Activated T-cell treated with anti-CD3 and anti-CD28 coated beads for 24 hours (primary cell): ENCODE results near the gene RXRA.

Experiments used
- DNase-seq: peaks from one replicate; pipeline ENCODE4 v3.0.0-alpha.2; 2020; ENCODE audit warnings: low read depth

Gene RXRA

DNA sequence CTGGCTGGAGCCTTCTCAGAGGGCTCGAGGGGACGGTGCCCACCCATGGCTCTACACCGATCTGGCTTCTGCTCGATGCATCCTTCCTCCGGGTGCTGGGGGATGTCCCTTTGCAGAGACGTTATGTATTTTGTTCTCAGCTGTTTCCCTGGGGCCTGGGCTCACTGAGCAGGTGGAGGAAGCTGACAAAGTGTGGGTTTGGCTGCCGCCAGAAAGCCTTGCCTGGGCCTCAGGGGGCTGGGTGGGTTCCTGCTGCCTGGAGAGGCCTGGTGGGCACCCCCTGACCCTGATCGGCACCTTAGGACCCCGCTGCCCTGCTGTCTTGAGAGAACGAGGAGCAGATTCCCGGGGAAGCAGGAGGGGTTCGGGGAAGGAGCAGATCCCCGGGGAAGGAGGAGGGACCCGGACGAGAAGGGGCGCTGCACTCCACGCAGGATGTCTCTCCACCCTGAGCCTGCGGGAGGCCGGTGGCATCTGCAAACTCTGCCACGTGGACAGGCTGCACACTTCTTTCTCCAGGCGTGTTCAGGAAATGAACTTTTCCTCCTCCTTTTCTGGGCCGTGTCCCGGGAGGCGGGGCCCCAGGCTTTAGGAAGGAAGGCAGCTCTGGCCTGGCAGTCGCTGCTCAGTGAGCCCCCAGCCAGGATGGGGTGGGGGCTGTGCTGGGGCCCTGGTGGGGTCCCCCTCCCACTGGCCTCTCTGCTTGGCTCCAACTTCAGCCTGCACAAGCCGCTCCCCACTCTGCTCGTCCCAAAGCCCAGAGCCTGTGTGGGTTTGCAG, 148.9 kb downstream of the RXRA start:
- no peak for DNase-seq

GRCh38 chr9:134476272-134476941, 150.2 kb downstream of the RXRA start:
- no peak for DNase-seq

- DNase-seq: no peak
These were observed 150.7 kb downstream of the RXRA start for GRCh38 chr9:134476942-134477335.

DNA sequence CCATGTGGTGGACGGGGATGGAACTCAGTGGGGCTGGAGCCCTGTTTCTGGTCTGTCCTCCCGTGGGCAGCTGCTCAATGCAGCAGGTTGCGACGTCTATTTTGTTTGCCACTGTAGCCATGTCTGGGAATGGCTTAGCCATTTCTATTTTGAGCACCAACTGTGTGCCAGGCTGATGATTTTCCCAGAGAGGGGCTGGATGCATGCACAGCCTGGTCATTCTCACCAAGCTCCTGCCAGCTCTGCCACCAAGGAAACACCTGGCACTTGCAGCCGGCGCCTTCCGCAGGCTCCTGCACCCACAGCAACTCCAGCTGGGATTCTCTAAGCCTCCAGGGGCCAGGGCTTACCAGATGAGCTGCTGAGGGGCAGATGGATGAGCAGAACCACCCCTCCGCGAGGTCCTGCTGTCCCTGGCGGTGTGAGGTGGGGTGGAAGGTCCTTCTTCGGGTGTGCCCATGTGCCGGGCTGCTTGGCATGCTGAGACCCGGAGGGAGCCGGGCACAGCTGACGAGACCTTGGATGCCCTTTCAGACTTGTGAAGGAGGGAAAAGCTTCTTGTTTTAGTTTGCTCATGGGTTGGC, 151.2 kb downstream of the RXRA start:
- no peak for DNase-seq

DNA sequence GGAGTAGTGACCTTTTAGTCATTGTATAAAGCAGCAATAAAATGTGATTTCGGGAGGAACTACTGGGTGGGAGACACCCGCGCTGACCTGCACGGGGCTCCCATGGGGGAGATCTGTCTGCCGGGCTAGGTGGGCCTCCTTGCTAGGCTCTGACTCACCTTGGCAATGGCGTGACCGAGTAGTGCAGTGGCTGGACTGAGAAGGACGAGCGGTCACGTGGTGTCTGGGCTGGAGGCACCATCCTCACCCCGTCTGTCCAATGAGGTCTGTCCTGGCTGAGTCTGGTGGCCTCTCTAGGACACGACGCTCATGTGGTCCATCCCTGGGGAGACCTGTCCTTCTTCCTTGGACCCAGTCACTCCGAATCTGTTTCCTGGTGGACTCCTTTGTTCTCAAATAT, 151.7 kb downstream of the RXRA start:
- no peak for DNase-seq

DNA sequence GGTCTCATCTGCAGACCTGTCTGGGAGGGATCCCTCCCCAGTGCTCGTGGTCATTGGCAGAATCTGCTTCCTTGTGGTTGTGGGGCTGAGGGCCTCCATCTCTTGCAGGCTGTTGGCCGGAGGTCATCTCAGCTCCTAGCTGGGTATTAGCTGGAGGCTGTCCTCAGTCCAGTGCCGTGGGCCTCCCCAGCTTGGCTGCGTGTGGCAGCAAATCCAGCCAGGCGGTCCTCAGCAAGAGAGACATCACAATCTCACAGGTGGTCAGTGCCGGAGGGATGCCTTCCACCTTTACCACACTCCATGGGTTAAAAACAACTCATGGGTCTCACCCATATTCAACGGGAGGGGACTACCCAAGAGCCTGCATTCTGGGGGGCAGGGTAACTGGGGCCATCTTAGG, 155.5 kb downstream of the RXRA start:
- DNase-seq: no peak

DNA sequence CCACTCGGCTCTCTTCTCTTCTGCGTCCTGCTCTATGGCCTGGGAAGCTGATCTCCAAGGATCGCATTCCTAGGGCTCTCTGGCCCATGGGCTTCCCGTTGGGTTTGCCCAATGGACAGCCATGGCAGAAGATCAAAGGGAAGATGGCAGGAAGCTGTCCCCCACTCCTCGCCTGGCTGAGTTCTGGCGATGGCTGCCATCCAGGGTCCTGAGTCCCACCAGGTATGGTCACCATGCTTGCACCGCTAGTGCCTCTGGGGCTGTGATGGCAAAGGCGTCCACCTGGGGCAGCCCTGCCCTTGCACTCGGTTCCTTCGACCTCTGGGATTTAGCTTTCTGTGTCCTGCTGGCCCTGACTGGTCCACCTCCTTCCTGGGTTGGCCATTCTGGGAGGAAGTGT, 156.0 kb downstream of the RXRA start:
- no peak for DNase-seq

DNA sequence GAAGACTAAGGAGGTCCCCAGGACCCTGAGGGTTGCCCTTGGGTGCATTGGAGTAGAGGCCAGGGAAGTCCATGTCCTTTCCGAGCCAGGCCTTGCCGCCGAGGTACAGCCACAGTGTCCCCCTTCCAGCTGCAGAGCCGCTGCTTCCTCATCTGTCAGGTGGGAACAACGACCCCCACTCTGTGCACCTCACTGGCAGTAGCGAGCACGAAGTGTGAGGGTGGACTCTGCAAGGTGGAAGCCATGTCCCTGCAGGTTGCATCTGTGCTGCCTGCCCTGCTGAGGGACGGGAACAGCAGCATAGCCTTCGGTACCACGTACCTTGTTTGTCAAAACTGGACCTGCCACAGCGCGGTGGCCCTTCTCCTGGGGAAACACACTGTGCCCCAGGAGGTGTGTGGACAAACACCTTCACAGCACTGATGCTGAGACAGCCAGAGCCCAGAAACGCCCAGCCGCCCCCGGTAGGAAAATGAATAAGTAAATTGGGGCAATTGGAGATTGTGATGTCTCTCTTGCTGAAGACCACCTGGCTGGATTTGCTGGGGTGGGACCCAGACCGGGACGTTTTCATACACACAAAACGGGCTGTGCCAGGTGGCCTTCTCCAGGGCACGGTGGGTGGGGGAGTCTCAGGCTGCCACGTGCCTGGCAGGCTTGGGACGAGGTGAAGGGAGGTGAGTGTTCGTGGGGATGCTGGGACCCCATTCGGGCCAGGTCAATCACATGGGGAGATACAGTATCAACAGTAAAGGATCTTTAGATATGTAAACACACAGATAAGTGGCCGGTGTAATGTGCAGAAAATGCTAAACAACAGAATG, 157.3 kb downstream of the RXRA start:
- no peak for DNase-seq

GRCh38 chr9:134484479-134484878, 158.2 kb downstream of the RXRA start:
- no peak for DNase-seq

- no peak for DNase-seq
These were observed 159.4 kb downstream of the RXRA start for GRCh38 chr9:134485653-134486052.

GRCh38 chr9:134486143-134486591, 159.9 kb downstream of the RXRA start:
- no peak for DNase-seq

DNA sequence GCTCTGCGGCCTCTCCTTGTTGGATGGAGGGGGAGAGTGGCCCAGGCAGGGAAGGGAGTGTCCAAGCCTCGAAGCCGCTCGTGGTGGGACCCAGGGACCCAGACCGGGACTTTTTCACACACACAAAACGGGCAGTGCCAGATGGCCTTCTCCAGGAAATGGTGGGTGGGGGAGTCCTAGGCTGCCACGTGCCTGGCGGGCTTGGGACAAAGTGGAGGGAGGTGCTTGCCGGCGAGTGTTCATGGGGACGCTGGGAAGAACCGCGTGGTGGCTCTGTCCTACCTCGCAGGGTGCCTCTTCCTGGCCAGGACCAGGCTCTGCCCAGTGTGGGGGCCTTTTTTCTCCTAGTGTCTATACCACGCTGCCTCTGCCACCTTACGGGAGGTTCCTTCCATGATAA, 160.3 kb downstream of the RXRA start:
- DNase-seq: no peak
